ENCODE measurements around the gene SDC1. TPM values are rescaled to one million over a fixed set of nuclear protein-coding genes. Genes with fewer than 3 reads are reported as not detected.
A peak's percentile ranks its signal among the peaks of the same experiment; 100 is the strongest.

Gene SDC1
- polyA plus RNA-seq, 3 donors = not detected

GRCh38 chr2:20196657-20197161 is 28.2 kb downstream of the SDC1 start:
- Histone ChIP-seq H2AFZ (ENCODE audit: insufficient read depth, low read depth, low read length, poor library complexity, severe bottlenecking) (no peak overlapping the region), H3K4me2 (replicated peaks; ENCODE audit: extremely low read depth, low read length, poor library complexity, severe bottlenecking) (no peak overlapping the region), H3K27me3 (ENCODE audit: control insufficient read depth in 2 of 2, insufficient read depth in 2 of 2, low read length in 2 of 2) (no peaks in the 10 kb centered on the region), H3K4me3 (replicated peaks in 1 of 3; ENCODE audit: low read depth in 2 of 3, low read length in 3 of 3) (no peak overlapping the region), H3K79me2 (ENCODE audit: insufficient read depth, low read length) (no peaks in the 10 kb centered on the region), H3K27ac (ENCODE audit: low read depth in 1 of 2, low read length in 2 of 2) (no peak overlapping the region), H3K9ac (ENCODE audit: insufficient read depth, low read length, poor library complexity, severe bottlenecking) (no peak overlapping the region), H4K20me1 (ENCODE audit: insufficient read depth, low read length) (no peaks in the 10 kb centered on the region), H3K9me3 (replicated peaks in 1 of 2; ENCODE audit: control insufficient read depth in 1 of 2, insufficient read depth in 1 of 2, low read length in 2 of 2) (no peaks in the 10 kb centered on the region), H3K36me3 (replicated peaks in 1 of 2; ENCODE audit: control insufficient read depth in 1 of 2, insufficient read depth in 2 of 2, low read length in 2 of 2) (no peaks in the 10 kb centered on the region), H3K4me1 (ENCODE audit: control insufficient read depth in 1 of 2, insufficient read depth in 2 of 2, low read length in 2 of 2) (no peaks in the 10 kb centered on the region)
- intact Hi-C loops (cut with micrococcal nuclease) = no loop called here
- Mint-ChIP-seq H3K4me3 (no peak overlapping the region), H3K4me1 (no peaks in the 10 kb centered on the region), H3K9me3 (no peaks in the 10 kb centered on the region), H3K27me3 (ENCODE audit: low read depth in 3 of 3) (peaks cover 0 to 4% (median 3%) of the 10 kb centered on the region in 3 donors), H3K27ac (no peak overlapping the region), H3K36me3 (no peaks in the 10 kb centered on the region)
- no peak for TF ChIP-seq CTCF (IDR thresholded peaks at IDR 0.05)
- 95% methylated on average over 12 of the region's 16 CpGs for WGBS (ENCODE audit: insufficient coverage)
- DNase-seq = no peak

GRCh38 chr2:20196053-20196656 is 28.8 kb downstream of the SDC1 start:
- no peak overlapping the region for H3K9ac ChIP-seq (ENCODE audit: insufficient read depth, low read length, poor library complexity, severe bottlenecking)
- H4K20me1 ChIP-seq (ENCODE audit: insufficient read depth, low read length) = no peaks in the 10 kb centered on the region
- H3K79me2 ChIP-seq (ENCODE audit: insufficient read depth, low read length) = no peaks in the 10 kb centered on the region
- no peaks in the 10 kb centered on the region for H3K4me1 ChIP-seq (ENCODE audit: control insufficient read depth in 1 of 2, insufficient read depth in 2 of 2, low read length in 2 of 2)
- H3K4me3 ChIP-seq (replicated peaks in 1 of 3; ENCODE audit: low read depth in 2 of 3, low read length in 3 of 3) = no peak overlapping the region
- no peaks in the 10 kb centered on the region for H3K36me3 Mint-ChIP-seq
- no peak overlapping the region for H3K4me3 Mint-ChIP-seq
- no peaks in the 10 kb centered on the region for H3K9me3 Mint-ChIP-seq
- no peaks in the 10 kb centered on the region for H3K36me3 ChIP-seq (replicated peaks in 1 of 2; ENCODE audit: control insufficient read depth in 1 of 2, insufficient read depth in 2 of 2, low read length in 2 of 2)
- peaks cover 0 to 4% (median 3%) of the 10 kb centered on the region in 3 donors for H3K27me3 Mint-ChIP-seq (ENCODE audit: low read depth in 3 of 3)
- H3K4me2 ChIP-seq (replicated peaks; ENCODE audit: extremely low read depth, low read length, poor library complexity, severe bottlenecking) = no peak overlapping the region
- peak overlapping the region in 2 of 7 donors; percentile 13 to 28 for H3K27ac Mint-ChIP-seq
- H3K9me3 ChIP-seq (replicated peaks in 1 of 2; ENCODE audit: control insufficient read depth in 1 of 2, insufficient read depth in 1 of 2, low read length in 2 of 2) = no peaks in the 10 kb centered on the region
- no peaks in the 10 kb centered on the region for H3K27me3 ChIP-seq (ENCODE audit: control insufficient read depth in 2 of 2, insufficient read depth in 2 of 2, low read length in 2 of 2)
- no peak overlapping the region for H3K27ac ChIP-seq (ENCODE audit: low read depth in 1 of 2, low read length in 2 of 2)
- intact Hi-C loops (cut with micrococcal nuclease) = no loop called here
- no peak for DNase-seq
- H3K4me1 Mint-ChIP-seq = no peaks in the 10 kb centered on the region
- no peak overlapping the region for H2AFZ ChIP-seq (ENCODE audit: insufficient read depth, low read depth, low read length, poor library complexity, severe bottlenecking)
- WGBS (ENCODE audit: insufficient coverage) = 88% methylated on average over 3 of the region's 7 CpGs
- no peak for TF ChIP-seq CTCF (IDR thresholded peaks at IDR 0.05)

Data from CD14-positive monocyte (primary cell).